Peyer's patch (tissue), 4 donors: ENCODE results near the gene C22orf42. TPM values are rescaled to one million over a fixed set of nuclear protein-coding genes. Genes with fewer than 3 reads are reported as not detected.
"Not testable (repeated sequence)": the region's sequence is repeated elsewhere in the genome, so short reads cannot be mapped to it uniquely, and the experiment has no call there.

Experiments used
- DNase-seq, 3 donors: peaks; one replicate each; pipeline ENCODE4 v3.0.0-alpha.2; 2017 to 2019
- H3K27ac ChIP-seq, 4 donors: fragments of 200-600 bp; sonication (generic); one replicate each; pipeline ENCODE4 v1.5.1; 2016 to 2019
- H3K27me3 ChIP-seq, 2 donors: fragments of 200-600 bp; sonication (generic); one replicate each; pipeline ENCODE4 v1.5.1; 2019
- H3K36me3 ChIP-seq, 3 donors: fragments of 200-600 bp; sonication (generic); one replicate each; pipeline ENCODE4 v1.5.1; 2016 to 2019
- H3K4me1 ChIP-seq, 4 donors: fragments of 200-600 bp; sonication (generic); one replicate each; pipeline ENCODE4 v1.5.1; 2016 to 2019
- H3K4me3 ChIP-seq, 4 donors: fragments of 200-600 bp; sonication (generic); 1 replicate in 3 of 4; 2 replicates in 1 of 4; pipeline ENCODE4 v1.5.1; 2016 to 2019; ENCODE audit warnings: mild to moderate bottlenecking in 1 of 4
- H3K9me3 ChIP-seq, 4 donors: fragments of 200-600 bp; sonication (generic); one replicate each; pipeline ENCODE4 v1.5.1; 2016 to 2019; ENCODE audit warnings: mild to moderate bottlenecking in 1 of 4
- POLR2A ChIP-seq, 2 donors: fragments of 450-650 bp; IDR thresholded peaks; one replicate each; pipeline ENCODE4 v1.5.1; 2017; ENCODE audit warnings: antibody characterized with exemption in 2 of 2, mild to moderate bottlenecking in 2 of 2, moderate library complexity in 2 of 2
- total RNA-seq, 4 donors: library from RNA; depleted of rRNA; stranded (reverse); fragments of >200 nt; gene quantifications; one replicate each; pipeline ENCODE4 v1.1.0, GENCODE V29; 2016
- TF ChIP-seq, protein P1 (sequence below), 6 experiments: fragments of 450-650 bp in 4 of 6; fragments of 200-600 bp in 2 of 6; sonication (generic) in 1 of 6; IDR thresholded peaks; one replicate each; pipeline ENCODE4 v1.5.1; 2017 to 2019; ENCODE audit warnings: antibody characterized with exemption in 6 of 6, mild to moderate bottlenecking in 3 of 6, moderate library complexity in 1 of 6

The C22orf42 gene
- total RNA-seq, 4 donors from 2014 or later = not detected

DNA sequence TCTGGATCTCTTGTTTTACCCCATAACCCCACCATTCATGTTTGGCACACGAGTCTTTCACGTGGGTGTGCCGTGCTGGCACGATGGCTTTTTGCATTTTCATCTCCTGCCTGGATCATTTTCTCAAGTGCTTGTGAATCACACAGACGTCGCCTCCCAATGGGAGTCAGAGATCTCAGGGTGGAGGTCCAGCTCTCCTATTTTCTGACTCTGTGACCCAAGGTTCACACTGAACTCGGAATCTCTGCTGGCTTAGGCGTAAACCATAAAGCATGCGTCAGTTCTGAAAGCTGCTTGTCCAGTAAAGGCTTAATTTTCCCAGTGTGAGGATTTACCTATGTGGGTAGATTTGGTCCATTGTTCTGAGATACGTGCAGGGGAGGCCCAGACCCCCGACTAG is 16.0 kb upstream of the C22orf42 start:
- peaks cover 0 to 10% of the 10 kb centered on the region in 2 donors for H3K27me3 ChIP-seq
- H3K36me3 ChIP-seq = no peaks in the 10 kb centered on the region

DNA sequence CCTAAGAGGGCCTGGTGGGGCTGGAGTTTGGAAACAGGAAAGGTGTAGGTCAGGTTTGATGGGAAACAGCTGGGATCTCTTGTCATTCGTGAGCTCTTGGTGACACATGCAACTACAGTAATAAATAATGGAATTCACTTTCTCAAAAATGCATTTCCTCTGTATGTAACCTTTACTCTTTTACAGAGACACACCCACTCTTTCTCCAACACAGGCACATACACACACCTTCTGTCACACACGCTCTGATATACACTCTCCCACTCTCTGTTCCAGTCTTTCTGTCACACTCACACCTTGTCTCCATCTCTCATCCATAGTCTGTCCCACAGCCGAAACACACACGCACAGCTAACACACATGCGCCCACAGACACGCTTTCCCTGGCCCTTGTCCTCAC is 6.6 kb upstream of the C22orf42 start:
- DNase-seq = no peak
- Histone ChIP-seq H3K4me3 (no peak overlapping the region), H3K9me3 (no peaks in the 10 kb centered on the region), H3K4me1 (no peaks in the 10 kb centered on the region), H3K27me3 (no peaks in the 10 kb centered on the region), H3K27ac (no peak overlapping the region), H3K36me3 (no peaks in the 10 kb centered on the region)
- no peak for TF ChIP-seq POLR2A (IDR thresholded peaks at IDR 0.05)
- TF ChIP-seq, protein P1, sequence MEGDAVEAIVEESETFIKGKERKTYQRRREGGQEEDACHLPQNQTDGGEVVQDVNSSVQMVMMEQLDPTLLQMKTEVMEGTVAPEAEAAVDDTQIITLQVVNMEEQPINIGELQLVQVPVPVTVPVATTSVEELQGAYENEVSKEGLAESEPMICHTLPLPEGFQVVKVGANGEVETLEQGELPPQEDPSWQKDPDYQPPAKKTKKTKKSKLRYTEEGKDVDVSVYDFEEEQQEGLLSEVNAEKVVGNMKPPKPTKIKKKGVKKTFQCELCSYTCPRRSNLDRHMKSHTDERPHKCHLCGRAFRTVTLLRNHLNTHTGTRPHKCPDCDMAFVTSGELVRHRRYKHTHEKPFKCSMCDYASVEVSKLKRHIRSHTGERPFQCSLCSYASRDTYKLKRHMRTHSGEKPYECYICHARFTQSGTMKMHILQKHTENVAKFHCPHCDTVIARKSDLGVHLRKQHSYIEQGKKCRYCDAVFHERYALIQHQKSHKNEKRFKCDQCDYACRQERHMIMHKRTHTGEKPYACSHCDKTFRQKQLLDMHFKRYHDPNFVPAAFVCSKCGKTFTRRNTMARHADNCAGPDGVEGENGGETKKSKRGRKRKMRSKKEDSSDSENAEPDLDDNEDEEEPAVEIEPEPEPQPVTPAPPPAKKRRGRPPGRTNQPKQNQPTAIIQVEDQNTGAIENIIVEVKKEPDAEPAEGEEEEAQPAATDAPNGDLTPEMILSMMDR (IDR thresholded peaks at IDR 0.05) = no peak

More for the DNA sequence above, 16.0 kb upstream of the C22orf42 start:
- Histone ChIP-seq H3K4me3 (no peak overlapping the region), H3K4me1 (peaks cover 0 to 9% (median 0%) of the 10 kb centered on the region in 4 donors), H3K9me3 (no peaks in the 10 kb centered on the region), H3K27ac (no peak overlapping the region)
- no peak for DNase-seq
- no peak for TF ChIP-seq POLR2A (IDR thresholded peaks at IDR 0.05)
- TF ChIP-seq, protein P1 (IDR thresholded peaks at IDR 0.05) = no peak

DNA sequence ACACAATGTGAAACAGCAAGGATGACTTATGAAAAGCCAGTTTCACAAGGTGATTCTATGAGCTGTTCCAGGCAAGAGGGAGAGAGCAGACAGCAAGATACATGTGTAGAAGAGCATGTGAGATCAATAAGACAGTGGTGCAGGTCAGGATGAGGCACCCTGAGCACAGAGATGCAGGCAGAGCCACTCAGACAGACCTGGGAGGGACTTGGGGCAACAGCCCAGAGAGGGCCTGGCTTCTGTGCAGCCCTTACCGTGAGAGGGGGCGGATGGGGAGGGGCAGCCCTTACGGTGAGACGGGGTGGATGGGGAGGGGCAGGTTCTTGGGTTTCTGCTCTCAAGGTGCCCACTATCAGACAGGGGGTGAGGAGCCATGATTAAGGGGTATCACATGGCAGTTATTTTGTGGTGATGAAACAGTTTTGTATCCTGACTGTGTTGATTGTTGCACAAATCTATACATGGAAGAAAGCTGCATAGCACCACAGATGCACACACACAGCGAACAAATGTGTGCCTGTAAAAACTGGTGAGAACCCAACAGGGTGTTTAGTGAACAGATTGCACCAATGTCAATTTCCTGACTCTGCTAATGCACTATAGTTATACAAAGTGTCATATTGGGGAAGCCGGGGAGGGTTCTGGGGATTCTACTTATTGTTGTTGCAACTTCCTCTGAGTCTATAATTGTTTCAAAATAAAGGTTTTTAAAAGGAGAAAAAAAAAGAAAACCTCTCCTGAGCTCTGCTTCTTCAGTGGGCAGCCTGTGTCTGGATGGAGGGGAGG is 5.2 kb upstream of the C22orf42 start:
- Histone ChIP-seq H3K4me1 (no peaks in the 10 kb centered on the region), H3K9me3 (no peaks in the 10 kb centered on the region), H3K27me3 (no peaks in the 10 kb centered on the region), H3K4me3 (no peak overlapping the region), H3K36me3 (no peaks in the 10 kb centered on the region), H3K27ac (no peak overlapping the region)
- TF ChIP-seq, protein P1 (IDR thresholded peaks at IDR 0.05) = no peak
- no peak for TF ChIP-seq POLR2A (IDR thresholded peaks at IDR 0.05)
- no peak for DNase-seq

DNA sequence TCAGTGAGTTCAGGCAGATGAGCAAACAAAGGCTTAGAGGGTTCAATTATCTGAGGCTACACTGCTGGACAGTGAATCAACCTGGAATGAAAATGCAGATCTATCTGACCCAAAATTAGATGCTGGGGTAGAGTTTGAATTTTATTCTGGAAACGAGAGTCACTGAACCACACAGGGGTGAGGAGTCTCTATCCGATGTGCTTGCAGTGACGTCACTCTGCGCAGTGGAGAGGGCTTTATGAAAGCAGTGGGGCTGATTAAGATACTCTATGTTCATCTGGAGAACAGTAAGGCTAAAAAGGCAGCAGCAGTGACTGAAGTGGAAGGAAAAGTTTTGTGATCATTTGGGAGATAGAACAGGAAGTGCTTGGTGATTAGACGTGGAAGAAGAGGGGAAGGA is 1.3 kb upstream of the C22orf42 start:
- H3K27ac ChIP-seq, DNase-seq, H3K9me3 ChIP-seq, H3K4me3 ChIP-seq, H3K36me3 ChIP-seq, H3K27me3 ChIP-seq, H3K4me1 ChIP-seq: not testable (repeated sequence)

DNA sequence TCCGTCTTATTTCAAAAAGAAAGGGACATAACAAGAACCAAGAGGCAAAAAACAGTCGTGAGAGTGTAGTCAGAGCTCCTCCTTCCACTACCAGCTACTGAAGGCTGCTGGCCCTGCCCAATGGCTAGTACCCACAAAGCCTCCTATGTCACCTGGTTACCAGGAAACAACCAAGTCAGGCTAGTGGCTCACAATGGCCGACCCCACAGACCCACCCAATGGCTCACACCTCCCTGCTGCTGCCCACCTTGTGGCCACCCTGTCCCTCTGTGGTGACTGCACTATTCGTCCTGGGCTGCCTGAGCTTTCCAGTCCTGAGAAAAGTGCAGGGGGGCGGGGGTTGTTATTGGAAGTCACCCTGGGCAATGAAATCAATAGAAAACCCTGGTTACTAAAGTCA is 1.5 kb downstream of the C22orf42 start:
- not testable (repeated sequence) for H3K27ac ChIP-seq, H3K36me3 ChIP-seq, H3K4me3 ChIP-seq, H3K4me1 ChIP-seq, H3K9me3 ChIP-seq, DNase-seq, H3K27me3 ChIP-seq

DNA sequence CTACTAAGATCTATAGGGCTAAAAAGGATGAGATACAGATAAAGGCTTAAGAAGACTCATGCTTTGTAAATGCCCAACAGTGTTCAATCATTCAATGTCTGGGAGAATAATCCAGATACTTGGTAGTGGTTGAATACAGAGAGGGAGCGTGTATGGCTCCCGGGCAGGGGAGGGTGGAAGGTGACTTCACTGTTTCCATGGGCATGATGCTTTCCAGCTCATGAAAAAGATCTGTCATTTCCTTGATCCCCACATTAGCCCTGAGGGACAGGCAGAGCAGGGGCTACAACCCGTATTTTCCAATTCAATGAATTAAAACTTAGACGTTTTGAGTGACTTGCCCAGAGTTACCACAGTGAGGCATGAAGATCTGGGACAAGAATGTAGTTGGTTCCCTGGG is 4.4 kb downstream of the C22orf42 start:
- not testable (repeated sequence) for H3K9me3 ChIP-seq, H3K27me3 ChIP-seq, DNase-seq, H3K36me3 ChIP-seq, H3K4me3 ChIP-seq, H3K27ac ChIP-seq, H3K4me1 ChIP-seq

DNA sequence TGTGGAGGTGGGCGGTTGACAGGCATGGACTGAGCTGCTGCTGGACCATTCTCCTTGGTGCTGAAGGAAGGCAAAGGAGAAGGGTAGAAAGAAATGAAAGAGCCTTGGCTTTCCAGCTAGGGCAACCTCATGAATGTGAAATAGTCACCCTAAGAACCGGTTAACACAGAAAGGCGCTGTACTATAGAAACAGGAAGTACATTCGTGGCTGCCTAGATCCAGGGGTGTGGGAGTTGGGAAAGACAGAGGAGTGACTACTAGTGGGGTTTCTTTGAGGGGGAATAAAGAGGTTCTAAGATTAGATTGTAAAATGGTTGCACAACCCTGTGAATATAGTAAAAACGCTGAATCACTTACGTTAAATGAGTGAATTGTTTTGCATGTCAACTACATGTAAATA is 7.5 kb downstream of the C22orf42 start:
- H3K4me1 ChIP-seq, H3K4me3 ChIP-seq, DNase-seq, H3K36me3 ChIP-seq, H3K27me3 ChIP-seq, H3K27ac ChIP-seq, H3K9me3 ChIP-seq: not testable (repeated sequence)

DNA sequence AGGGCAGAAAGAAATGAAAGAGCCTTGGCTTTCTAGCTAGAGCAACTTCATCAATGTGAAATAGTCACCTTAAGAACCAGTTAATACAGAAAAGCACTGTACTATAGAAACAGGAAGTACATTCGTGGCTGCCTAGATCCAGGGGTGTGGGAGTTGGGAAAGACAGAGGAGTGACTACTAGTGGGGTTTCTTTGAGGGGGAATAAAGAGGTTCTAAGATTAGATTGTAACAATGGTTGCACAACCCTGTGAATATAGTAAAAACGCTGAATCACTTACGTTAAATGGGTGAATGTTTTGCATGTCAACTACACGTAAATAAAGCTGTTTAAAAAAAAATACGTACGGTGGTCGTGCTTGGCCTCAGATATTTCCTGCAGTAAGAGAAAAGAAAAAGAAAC is 8.5 kb downstream of the C22orf42 start:
- not testable (repeated sequence) for H3K4me1 ChIP-seq, H3K27me3 ChIP-seq, DNase-seq, H3K36me3 ChIP-seq, H3K27ac ChIP-seq, H3K9me3 ChIP-seq, H3K4me3 ChIP-seq

DNA sequence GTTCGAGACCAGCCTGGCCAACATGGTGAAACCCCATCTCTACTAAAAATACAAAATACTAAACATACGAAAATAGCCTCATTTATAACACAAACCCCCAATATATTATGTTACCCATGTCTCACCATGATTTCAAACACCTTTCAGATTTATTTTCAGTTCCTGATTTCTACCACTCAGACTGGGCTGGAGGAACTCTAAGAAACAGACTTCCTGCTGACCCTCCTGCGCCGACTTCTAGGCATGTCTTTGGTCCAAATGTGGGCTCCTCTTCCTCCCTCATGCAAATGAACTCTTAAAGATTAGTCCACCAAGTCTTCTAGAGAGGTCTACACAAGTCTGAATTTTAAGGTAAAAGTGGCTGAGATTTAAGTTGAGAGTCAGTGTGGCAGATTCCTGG is 10.7 kb downstream of the C22orf42 start:
- H3K4me3 ChIP-seq, H3K4me1 ChIP-seq, H3K27me3 ChIP-seq, H3K27ac ChIP-seq, H3K9me3 ChIP-seq, H3K36me3 ChIP-seq, DNase-seq: not testable (repeated sequence)

DNA sequence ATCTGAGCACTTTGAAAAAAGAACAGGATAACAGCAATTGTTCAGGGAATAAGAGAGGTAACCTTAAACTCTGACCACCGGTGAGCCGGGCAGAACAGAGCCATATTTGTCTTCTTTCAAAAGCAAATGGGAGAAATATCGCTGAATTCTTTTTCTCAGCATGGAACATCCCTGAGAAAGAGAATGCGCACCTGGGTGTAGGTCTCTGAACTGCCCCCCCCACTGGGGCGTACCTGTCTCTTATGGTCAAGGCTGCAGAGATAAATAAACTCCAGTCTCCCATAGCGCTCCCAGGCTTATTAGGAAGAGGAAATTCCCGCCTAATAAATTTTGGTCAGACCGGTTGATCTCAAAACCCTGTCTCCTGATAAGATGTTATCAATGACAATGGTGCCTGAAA is 12.0 kb downstream of the C22orf42 start:
- not testable (repeated sequence) for H3K27me3 ChIP-seq, H3K4me1 ChIP-seq, H3K36me3 ChIP-seq, H3K27ac ChIP-seq, DNase-seq, H3K9me3 ChIP-seq, H3K4me3 ChIP-seq
